Activated naive CD4-positive, alpha-beta T cell treated with anti-CD3 and anti-CD28 coated beads, Interleukin-2, amount 10 ng/mL, durations not matched to agents 7 days and 5 days (primary cell): ENCODE data around the gene PPP1R14D.
"Not testable (repeated sequence)": the region's sequence is repeated elsewhere in the genome, so short reads cannot be mapped to it uniquely, and the experiment has no call there.

Experiments
- CTCF ChIA-PET: fragments of 350-600 bp; sonication (Branson Sonifier 250); formaldehyde crosslinking; loops from one replicate; lab custom pipeline; 2021; ENCODE audit warnings: antibody characterized with exemption; lab: Charles Lee
- DNase-seq: peaks from one replicate; pipeline ENCODE4 v3.0.0-alpha.2; 2020
- H3K27ac Mint-ChIP-seq: one replicate; pipeline ENCODE4 v1.8.0; 2021; ENCODE audit warnings: mild to moderate bottlenecking, moderate library complexity, mixed read lengths
- H3K27me3 Mint-ChIP-seq: one replicate; pipeline ENCODE4 v1.8.0; 2021; ENCODE audit warnings: mild to moderate bottlenecking, mixed read lengths
- H3K36me3 Mint-ChIP-seq: one replicate; pipeline ENCODE4 v1.8.0; 2021; ENCODE audit warnings: mixed read lengths
- H3K4me1 Mint-ChIP-seq: one replicate; pipeline ENCODE4 v1.8.0; 2021; ENCODE audit warnings: mixed read lengths
- H3K4me3 Mint-ChIP-seq: one replicate; pipeline ENCODE4 v1.8.0; 2021; ENCODE audit warnings: mild to moderate bottlenecking, moderate library complexity, mixed read lengths
- H3K9me3 Mint-ChIP-seq: one replicate; pipeline ENCODE4 v1.8.0; 2021; ENCODE audit warnings: mixed read lengths

PPP1R14D gene, protein sequence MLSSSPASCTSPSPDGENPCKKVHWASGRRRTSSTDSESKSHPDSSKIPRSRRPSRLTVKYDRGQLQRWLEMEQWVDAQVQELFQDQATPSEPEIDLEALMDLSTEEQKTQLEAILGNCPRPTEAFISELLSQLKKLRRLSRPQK

DNA sequence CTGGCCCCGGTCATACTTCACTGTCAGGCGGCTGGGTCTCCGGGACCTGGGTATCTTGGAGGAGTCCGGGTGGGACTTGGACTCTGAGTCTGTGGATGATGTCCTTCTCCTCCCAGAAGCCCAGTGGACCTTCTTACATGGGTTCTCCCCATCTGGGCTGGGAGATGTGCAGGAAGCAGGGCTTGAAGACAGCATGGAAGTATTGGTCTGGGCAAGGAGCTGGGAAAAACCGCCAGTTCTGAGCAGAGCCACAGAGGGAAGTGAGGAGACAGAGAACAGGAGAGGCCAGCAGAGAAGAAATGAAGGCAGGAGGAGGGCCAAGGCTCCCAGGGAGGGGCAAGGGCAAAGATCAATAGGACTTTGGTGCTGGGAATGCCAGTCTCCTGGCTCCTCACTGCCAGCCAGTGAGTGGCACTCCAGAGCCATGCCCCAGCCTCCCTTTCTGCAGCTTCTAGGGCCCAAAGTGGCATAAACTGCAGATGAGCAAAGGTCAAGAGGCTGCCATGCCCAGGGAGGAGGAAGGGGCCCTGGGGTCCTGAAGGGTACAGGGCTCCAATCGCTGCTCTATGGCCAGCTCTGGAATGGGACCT, at the start of gene PPP1R14D:
Gene PPP1R14D, minus strand, starts transcription at position 262 of the 590 bp plus-strand sequence. Its CDS starts 67 bp downstream, at position 195.
- CTCF ChIA-PET = no interaction called here
- Mint-ChIP-seq H3K36me3 (no peaks in the 10 kb centered on the region), H3K4me1 (no peaks in the 10 kb centered on the region), H3K4me3 (no peak within 1 kb of the TSS), H3K27me3 (peaks cover 30% of the 10 kb centered on the region), H3K9me3 (no peaks in the 10 kb centered on the region), H3K27ac (no peak within 1 kb of the TSS)
- no peak for DNase-seq

DNA sequence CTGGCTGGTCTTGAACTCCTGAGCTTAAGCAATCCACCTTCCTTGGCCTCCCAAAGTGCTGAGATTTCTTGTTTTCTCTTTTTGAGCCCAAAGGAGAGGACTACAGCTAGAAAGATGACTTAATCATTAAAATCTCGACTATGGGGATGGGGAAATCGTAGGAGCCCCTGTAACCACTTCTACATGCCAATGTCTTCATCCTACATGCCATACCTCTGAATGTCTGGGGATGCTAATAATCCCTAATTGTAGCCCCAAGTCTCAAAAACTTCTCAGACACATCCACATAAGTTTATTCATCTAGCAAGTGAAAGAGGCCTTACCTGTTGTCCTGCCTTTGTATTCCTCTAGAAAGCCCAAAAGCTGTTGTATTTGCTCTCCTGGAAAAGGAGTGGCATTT, 49.2 kb upstream of the PPP1R14D start:
- Mint-ChIP-seq H3K27me3 (peaks cover 43% of the 10 kb centered on the region), H3K27ac (no peak overlapping the region), H3K4me3 (no peak overlapping the region), H3K4me1 (peaks cover 15% of the 10 kb centered on the region), H3K9me3 (no peaks in the 10 kb centered on the region), H3K36me3 (no peaks in the 10 kb centered on the region)
- DNase-seq = no peak
- CTCF ChIA-PET = interaction anchor here (1.3 to 4.8 kb wide), 4 partner anchors 12 to 23 kb away, joined by 3 to 20 read pairs (median 6); partner anchors contain the start of gene VPS18

DNA sequence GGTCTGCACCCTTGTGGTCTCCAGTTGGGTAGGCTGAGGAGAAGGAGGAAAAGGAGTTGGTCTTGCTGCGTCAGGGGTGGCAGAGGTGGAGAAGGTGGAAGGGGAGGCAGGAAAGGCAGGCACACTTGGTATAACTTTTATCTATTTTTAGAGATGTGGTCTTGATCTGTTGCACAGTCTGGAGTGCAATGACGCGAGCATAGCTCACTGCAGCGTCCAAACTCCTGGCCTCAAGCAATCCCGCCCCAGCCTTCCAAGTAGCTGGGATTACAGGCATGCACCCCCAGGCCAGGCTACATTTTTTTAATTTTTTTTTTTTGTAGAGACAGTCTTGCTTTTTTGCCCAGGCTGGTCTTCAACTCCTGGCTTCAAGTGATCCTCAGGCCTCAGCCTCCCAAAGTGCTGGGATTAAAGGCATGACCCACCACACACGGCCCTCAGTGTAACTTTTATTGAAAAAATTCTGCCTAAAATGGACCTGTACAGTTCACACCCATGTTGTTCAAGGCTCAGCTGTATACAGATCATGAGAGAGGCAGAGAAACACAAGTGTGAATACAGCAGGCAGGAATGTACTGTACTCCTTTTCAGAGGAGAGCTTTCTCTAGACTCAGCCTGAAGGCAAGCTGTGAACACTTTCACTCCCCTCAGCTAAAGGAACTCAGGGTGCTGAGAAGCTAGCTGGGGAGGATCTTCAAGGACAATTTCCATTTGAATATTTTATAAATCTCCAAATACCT, 47.7 kb upstream of the PPP1R14D start:
- CTCF ChIA-PET = interaction anchor here (1.4 to 4.8 kb wide), 2 partner anchors 16 to 24 kb away, joined by 3 to 20 read pairs; no protein-coding TSS in a partner anchor
- Mint-ChIP-seq H3K27me3 (peaks cover 54% of the 10 kb centered on the region), H3K9me3 (no peaks in the 10 kb centered on the region)

DNA sequence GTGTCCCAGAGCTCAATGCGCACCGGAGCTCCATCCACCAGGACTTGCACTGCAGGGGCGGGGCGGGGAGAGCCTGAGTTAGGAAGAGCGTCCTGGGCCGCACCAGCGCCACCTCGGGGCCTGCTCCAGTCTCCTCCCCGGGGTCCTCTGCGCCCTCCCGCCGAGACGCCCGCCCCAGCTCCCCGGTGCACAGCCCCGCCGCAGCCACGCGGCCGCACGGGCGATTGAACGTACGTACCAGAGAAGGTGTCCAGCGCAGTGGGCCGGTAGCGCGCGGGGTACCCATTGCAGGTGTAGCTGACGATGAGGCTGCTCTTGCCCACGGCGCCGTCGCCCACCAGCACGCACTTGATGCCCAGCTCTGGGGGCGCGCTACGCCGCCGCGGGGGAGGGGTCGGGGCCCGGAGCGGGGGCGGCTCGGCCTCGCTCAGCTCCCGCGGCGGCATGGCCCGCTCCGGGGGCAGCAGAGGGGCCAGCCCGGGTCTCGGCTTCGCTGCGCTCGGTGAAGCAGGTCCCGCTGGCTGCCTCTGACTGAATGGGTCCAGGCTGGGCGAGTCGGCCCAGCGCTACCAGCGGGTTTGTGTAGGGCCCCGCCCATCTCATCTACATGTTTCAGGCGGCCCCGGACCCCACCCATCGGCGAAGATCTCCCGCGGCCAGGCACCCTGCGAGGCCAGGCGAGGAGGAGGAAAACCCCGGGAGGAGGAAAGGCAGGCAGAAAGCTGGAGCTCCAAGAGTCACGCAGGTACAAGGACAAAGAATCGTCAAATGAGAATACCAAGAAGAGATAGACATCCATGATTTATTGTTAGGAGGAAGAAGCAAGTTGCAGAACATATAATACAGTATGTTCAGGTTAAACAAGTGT, 45.4 kb upstream of the PPP1R14D start, which contains the start of gene RHOV:
Gene RHOV, minus strand, starts transcription at position 541 of the 868 bp plus-strand sequence. Its CDS starts 95 bp downstream, at position 446.
- H3K27me3 Mint-ChIP-seq = peaks cover 71% of the 10 kb centered on the region
- DNase-seq = peak; percentile 68
- no peaks in the 10 kb centered on the region for H3K9me3 Mint-ChIP-seq
- CTCF ChIA-PET = interaction anchor here (0.7 to 4.8 kb wide), 7 partner anchors 12 to 26 kb away, joined by 3 to 20 read pairs (median 4); partner anchors contain the start of gene VPS18
- H3K36me3 Mint-ChIP-seq = no peaks in the 10 kb centered on the region
- no peak within 1 kb of the TSS for H3K27ac Mint-ChIP-seq
- peaks cover 18% of the 10 kb centered on the region for H3K4me1 Mint-ChIP-seq
- H3K4me3 Mint-ChIP-seq = peak within 1 kb of the TSS; percentile 69

More for the DNA sequence above, 47.7 kb upstream of the PPP1R14D start:
- H3K4me1 Mint-ChIP-seq = peaks cover 22% of the 10 kb centered on the region
- H3K4me3 Mint-ChIP-seq = no peak overlapping the region
- no peak overlapping the region for H3K27ac Mint-ChIP-seq
- no peaks in the 10 kb centered on the region for H3K36me3 Mint-ChIP-seq
- DNase-seq = no peak

DNA sequence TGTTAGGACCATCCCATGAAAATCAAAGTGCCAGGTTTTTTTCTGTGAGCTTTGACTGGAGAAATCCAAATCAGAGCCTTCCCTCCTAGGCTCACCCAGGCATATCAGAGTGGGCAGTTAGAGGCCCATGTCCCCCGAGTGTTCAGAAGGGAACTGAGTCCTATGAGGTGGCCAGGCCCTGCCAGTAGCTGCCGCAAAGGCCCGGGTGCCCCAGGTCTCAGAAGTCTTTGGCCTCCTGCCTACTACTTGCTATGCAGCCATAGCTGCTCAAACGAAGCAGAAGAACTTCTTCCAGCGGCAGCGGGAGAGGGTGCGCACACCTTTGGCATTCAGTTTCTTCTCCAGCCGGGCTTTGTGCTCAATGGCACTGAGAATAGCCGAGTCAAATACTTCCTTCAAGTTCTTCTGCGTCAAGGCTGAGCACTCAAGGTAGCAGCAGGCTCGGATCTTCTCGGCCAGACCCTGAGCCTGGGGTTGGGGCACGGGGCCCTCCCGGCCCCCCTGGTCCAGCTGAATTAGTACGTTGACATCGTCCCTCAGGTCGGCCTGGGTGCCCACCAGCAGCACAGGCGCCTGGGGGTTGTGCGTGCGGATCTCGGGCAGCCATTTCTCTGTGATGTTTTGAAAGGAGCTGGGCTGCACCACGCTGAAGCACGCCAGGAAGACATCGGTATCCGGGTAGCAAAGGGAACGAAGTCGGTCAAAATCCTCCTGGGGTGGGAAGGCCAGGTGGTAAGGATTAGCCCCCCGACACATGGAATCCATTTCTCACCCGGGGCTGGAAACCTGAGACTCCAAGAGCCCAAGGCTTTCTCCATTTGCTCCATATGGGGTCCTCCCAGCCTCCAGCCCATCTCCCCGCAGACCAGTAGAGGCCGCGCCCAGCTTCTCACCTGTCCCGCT, 44.5 kb upstream of the PPP1R14D start:
- Mint-ChIP-seq H3K9me3 (no peaks in the 10 kb centered on the region), H3K4me3 (peak overlapping the region; percentile 65), H3K4me1 (peaks cover 14% of the 10 kb centered on the region), H3K27me3 (peaks cover 71% of the 10 kb centered on the region), H3K27ac (no peak overlapping the region), H3K36me3 (no peaks in the 10 kb centered on the region)
- CTCF ChIA-PET = interaction anchor here (0.7 to 4.8 kb wide), 7 partner anchors 13 to 25 kb away, joined by 3 to 20 read pairs (median 4); partner anchors contain the start of gene VPS18
- DNase-seq = no peak

DNA sequence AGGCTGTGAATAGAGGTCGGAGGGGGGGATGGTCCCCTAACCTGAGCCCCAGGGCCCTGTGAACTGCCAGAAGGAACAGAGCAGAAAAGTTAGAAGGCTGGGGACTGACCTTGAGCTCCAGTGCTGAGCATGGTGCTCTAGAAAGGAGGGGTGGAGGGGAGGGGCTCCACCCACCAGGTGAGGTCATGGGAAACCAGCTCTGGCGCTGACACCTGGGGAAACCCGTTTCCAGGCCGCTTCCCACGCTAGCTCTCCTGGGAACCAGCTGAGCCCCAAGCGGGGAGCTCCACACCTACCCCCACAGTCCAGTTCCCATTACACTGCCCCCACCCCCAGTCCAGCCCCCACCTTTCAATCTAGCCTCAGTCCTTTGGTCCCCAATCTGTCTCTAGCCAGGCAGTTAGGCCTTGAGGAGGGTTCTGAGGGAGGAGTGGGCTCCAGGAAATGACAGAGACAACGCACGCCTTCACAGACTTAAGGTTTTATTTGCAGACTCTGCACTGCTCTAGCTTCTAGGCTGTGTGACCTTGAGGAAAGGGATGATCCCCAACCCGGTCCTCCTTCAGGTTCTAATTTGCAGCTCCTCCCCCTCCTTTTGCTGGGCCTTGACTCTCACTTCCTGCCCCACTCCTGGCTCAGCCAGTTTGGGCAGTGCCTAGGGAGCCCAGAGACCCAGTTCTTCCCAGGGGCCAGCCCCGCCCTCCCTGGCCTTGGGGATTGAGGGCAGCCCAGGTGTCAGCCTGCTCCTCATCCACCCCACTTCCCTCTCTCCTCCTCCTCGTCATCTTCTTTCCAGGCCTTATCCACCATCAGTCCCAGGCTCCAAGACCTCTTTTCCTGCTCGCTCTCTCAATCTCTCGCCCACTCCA, 43.5 kb upstream of the PPP1R14D start:
- CTCF ChIA-PET = interaction anchor here (0.7 to 3.2 kb wide), 5 partner anchors 10 to 24 kb away, joined by 3 to 20 read pairs (median 3); partner anchors contain the start of gene VPS18
- no peak overlapping the region for H3K27ac Mint-ChIP-seq
- H3K9me3 Mint-ChIP-seq = no peaks in the 10 kb centered on the region
- DNase-seq = no peak
- no peak overlapping the region for H3K4me3 Mint-ChIP-seq
- H3K36me3 Mint-ChIP-seq = no peaks in the 10 kb centered on the region
- H3K4me1 Mint-ChIP-seq = peaks cover 12% of the 10 kb centered on the region
- peaks cover 71% of the 10 kb centered on the region for H3K27me3 Mint-ChIP-seq

DNA sequence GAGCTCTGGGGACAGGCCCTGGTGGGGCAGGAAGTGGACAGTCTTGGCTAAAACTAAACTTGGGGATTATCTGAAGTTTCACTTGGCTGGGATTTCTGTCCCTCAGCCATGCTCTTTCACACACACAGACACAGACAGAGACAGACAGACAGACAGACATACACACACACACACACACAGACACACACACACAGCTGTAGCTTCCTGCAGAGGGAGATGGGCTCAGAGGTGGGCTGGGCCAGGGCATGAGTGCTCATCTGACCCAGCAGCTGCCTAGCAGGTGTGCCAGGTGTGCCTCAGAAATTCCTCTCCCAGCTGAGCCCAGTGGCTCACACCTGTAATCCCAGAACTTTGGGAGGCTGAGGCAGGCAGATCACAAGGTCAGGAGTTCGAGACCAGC, 42.2 kb upstream of the PPP1R14D start:
- Mint-ChIP-seq H3K27me3 (peaks cover 64% of the 10 kb centered on the region), H3K27ac (no peak overlapping the region), H3K4me3 (no peak overlapping the region), H3K4me1 (peaks cover 12% of the 10 kb centered on the region), H3K36me3 (no peaks in the 10 kb centered on the region), H3K9me3 (no peaks in the 10 kb centered on the region)
- CTCF ChIA-PET = interaction anchor here (1.4 to 3.2 kb wide), 4 partner anchors 20 to 24 kb away, joined by 3 to 20 read pairs (median 8); partner anchors contain the start of gene VPS18
- no peak for DNase-seq

DNA sequence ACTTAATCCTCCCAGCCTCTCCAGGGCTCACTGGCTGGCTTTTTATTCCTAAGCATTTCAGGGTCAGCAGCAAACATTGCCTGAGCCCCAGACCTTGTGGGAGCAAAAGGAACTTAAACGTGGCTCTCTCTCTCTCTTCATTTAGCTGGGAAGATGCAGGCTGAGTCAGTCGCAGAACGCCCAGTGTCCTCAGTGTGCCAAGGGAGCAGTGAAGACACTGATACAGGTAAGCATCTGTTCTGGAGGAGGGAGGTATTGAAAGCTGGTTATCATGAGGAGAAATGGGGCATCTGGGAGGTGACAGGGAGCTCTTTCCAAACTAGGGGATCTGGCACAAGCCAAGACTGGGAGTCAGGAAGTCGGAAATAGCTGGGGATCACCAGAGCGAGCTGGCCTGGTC, 41.2 kb upstream of the PPP1R14D start:
- peaks cover 12% of the 10 kb centered on the region for H3K4me1 Mint-ChIP-seq
- CTCF ChIA-PET = interaction anchor here (1.8 to 3.2 kb wide), 2 partner anchors 22 to 25 kb away, joined by 10 to 20 read pairs; partner anchors contain the start of gene VPS18
- H3K36me3 Mint-ChIP-seq = no peaks in the 10 kb centered on the region
- H3K4me3 Mint-ChIP-seq = no peak overlapping the region
- DNase-seq = no peak
- no peak overlapping the region for H3K27ac Mint-ChIP-seq
- peaks cover 58% of the 10 kb centered on the region for H3K27me3 Mint-ChIP-seq
- H3K9me3 Mint-ChIP-seq = no peaks in the 10 kb centered on the region

DNA sequence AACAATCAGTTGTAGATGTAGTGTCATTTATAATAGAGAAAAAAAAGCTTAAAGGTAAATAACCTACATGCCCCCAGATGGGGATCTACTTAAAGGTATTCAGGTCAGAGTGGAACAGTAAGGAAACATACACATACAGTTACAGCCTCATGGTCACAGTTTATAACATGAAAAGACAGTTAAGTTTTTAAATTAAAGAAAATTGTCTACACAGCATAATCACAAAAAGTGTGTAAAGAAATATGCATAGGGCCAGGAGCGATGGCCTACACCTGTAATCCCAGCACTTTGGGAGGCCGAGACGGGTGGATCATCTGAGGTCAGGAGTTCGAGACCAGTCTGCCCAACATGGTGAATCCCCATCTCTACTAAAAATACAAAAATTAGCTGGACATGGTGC, 38.7 kb upstream of the PPP1R14D start:
- Mint-ChIP-seq H3K27me3 (peaks cover 50% of the 10 kb centered on the region), H3K9me3 (no peaks in the 10 kb centered on the region), H3K36me3 (no peaks in the 10 kb centered on the region), H3K4me3 (no peak overlapping the region), H3K27ac (no peak overlapping the region), H3K4me1 (peaks cover 3% of the 10 kb centered on the region)
- no peak for DNase-seq
- CTCF ChIA-PET = no interaction called here

DNA sequence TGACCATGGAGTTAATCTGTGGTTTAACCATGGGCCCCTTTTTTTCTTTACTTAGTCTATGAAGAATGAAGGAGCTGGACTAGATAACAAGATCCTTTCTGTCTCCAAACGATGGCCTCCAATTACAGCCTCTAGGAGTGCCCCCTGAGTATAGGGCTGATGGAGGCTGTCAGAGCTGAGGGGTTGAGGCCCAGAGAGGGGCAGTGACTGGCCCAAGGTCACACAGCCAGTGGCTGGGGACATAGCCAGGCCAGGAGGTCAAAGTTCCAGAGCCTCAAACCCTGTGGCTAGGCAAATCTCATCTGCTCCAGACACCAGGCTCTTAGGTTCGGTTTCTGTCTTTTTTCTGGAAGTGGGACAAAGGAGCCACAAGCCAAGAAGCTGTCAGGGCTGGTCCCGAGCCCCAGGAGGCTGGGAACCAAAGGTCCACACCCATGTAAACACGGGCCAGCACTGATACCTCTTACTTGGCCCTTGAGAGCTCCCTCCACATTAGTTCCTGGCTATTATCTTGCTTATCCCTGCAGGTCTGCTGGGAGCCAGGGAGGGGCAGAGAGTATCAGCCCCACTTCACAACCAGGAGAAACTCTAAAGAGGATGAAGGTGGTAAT, 35.3 kb upstream of the PPP1R14D start:
- Mint-ChIP-seq H3K4me1 (peaks cover 8% of the 10 kb centered on the region), H3K27ac (no peak overlapping the region), H3K9me3 (no peaks in the 10 kb centered on the region), H3K4me3 (no peak overlapping the region), H3K36me3 (no peaks in the 10 kb centered on the region), H3K27me3 (peaks cover 36% of the 10 kb centered on the region)
- CTCF ChIA-PET = interaction anchor here (1.0 kb wide), 1 partner anchor 31 kb away, joined by 5 read pairs; the partner anchor contains the start of gene VPS18
- no peak for DNase-seq

DNA sequence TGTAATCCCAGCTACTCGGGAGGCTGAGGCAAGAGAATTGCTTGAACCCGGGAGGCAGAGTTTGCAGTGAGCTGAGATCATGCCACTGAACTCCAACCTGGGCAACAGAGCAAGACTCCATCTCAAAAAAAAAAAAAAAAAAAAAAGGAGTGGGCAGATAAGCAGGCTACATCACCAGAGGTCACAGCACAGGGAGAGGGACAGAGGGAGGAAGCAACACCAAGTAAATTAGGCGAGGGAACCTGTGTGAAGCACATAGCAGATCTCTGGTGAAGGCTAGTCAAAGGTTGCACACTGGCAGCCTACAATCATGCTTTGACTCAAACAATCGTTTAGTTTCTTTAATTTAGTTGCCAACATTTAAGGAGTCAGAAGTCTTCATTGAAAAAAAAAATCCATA, 32.6 kb upstream of the PPP1R14D start:
- not testable (repeated sequence) for H3K36me3 Mint-ChIP-seq, DNase-seq, H3K4me3 Mint-ChIP-seq, H3K9me3 Mint-ChIP-seq, H3K27ac Mint-ChIP-seq
- Mint-ChIP-seq H3K4me1 (peaks cover 16% of the 10 kb centered on the region), H3K27me3 (peaks cover 36% of the 10 kb centered on the region)
- CTCF ChIA-PET = interaction anchor here (8.8 kb wide), 1 partner anchor 37 kb away, joined by 252 read pairs; the partner anchor contains the start of gene VPS18
